HEK293T (cell line): Measurements from ENCODE around the gene PLCB1.
"Not testable (repeated sequence)": the region's sequence is repeated elsewhere in the genome, so short reads cannot be mapped to it uniquely, and the experiment has no call there.

Experiments
- BHLHE40 ChIP-seq: fragments of 450-650 bp; IDR thresholded peaks from 2 replicates; pipeline ENCODE4 v1.6.1; 2016; ENCODE audit warnings: mild to moderate bottlenecking, moderate library complexity, borderline replicate concordance
- CTBP1 ChIP-seq: fragments of 450-650 bp; IDR thresholded peaks from 2 replicates; pipeline ENCODE4 v1.6.1; 2016; ENCODE audit warnings: borderline replicate concordance
- ELF4 ChIP-seq: fragments of 450-650 bp; IDR thresholded peaks from 2 replicates; pipeline ENCODE4 v1.6.1; 2017; ENCODE audit warnings: antibody characterized with exemption
- FOXK2 ChIP-seq: fragments of 450-650 bp; IDR thresholded peaks from 2 replicates; pipeline ENCODE4 v1.6.1; 2016; ENCODE audit warnings: mild to moderate bottlenecking
- FOXM1 ChIP-seq: fragments of 450-650 bp; IDR thresholded peaks from 2 replicates; pipeline ENCODE4 v1.6.1; 2017; ENCODE audit warnings: mild to moderate bottlenecking, borderline replicate concordance
- L3MBTL2 ChIP-seq: fragments of 450-650 bp; conservative IDR thresholded peaks from 2 replicates; pipeline ENCODE4 v1.6.1; 2016; ENCODE audit warnings: mild to moderate bottlenecking
- LEF1 ChIP-seq: fragments of 450-650 bp; IDR thresholded peaks from 2 replicates; pipeline ENCODE4 v1.6.1; 2017; ENCODE audit warnings: mild to moderate bottlenecking, borderline replicate concordance
- NFRKB ChIP-seq: fragments of 450-650 bp; IDR thresholded peaks from 2 replicates; pipeline ENCODE4 v1.6.1; 2016; ENCODE audit warnings: mild to moderate bottlenecking, moderate library complexity
- PKNOX1 ChIP-seq: fragments of 450-650 bp; IDR thresholded peaks from 2 replicates; pipeline ENCODE4 v1.6.1; 2016
- SP1 ChIP-seq: fragments of 450-650 bp; IDR thresholded peaks from 2 replicates; pipeline ENCODE4 v1.6.1; 2017
- SUZ12 ChIP-seq: fragments of 450-650 bp; IDR thresholded peaks from 2 replicates; pipeline ENCODE4 v1.6.1; 2016; ENCODE audit warnings: mild to moderate bottlenecking
- TARDBP ChIP-seq: fragments of 450-650 bp; IDR thresholded peaks from 2 replicates; pipeline ENCODE4 v1.6.1; 2016
- ZNF384 ChIP-seq: fragments of 450-650 bp; IDR thresholded peaks from 2 replicates; pipeline ENCODE4 v1.6.1; 2016

GRCh38 chr20:8466781-8467180, 334.7 kb downstream of the PLCB1 start:
- not testable (repeated sequence) for TF ChIP-seq TARDBP, SP1, NFRKB, BHLHE40, FOXK2, LEF1, FOXM1, ZNF384, SUZ12, PKNOX1, ELF4, CTBP1, L3MBTL2
